GM19238 (cell line): ENCODE results near the gene EMC10.
"Not testable (repeated sequence)": the region's sequence is repeated elsewhere in the genome, so short reads cannot be mapped to it uniquely, and the experiment has no call there.

ENCODE experiments used
- DNase-seq: peaks from one replicate; pipeline ENCODE4 v3.0.0; 2011; ENCODE audit warnings: low spot score; ENCODE audit not compliant: insufficient read length

EMC10 gene

GRCh38 chr19:50450369-50451222 lies 25.7 kb upstream of the EMC10 start:
- no peak for DNase-seq

GRCh38 chr19:50451223-50451534 lies 25.1 kb upstream of the EMC10 start:
- no peak for DNase-seq

- DNase-seq = no peak
Observed at GRCh38 chr19:50453243-50453642, 23.1 kb upstream of the EMC10 start.

GRCh38 chr19:50455992-50456391 lies 20.3 kb upstream of the EMC10 start:
- no peak for DNase-seq

GRCh38 chr19:50457300-50457699 lies 19.0 kb upstream of the EMC10 start:
- no peak for DNase-seq

- DNase-seq = no peak
Observed at GRCh38 chr19:50458396-50459066, 17.8 kb upstream of the EMC10 start.

- no peak for DNase-seq
Observed at GRCh38 chr19:50459067-50459456, 17.2 kb upstream of the EMC10 start.

- DNase-seq = no peak
Observed at GRCh38 chr19:50459638-50460037, 16.7 kb upstream of the EMC10 start.

- DNase-seq = peak; percentile 88
Observed at GRCh38 chr19:50460161-50460765, 16.0 kb upstream of the EMC10 start.

GRCh38 chr19:50461066-50461875 lies 15.0 kb upstream of the EMC10 start:
- peak; percentile 88 for DNase-seq

GRCh38 chr19:50462970-50463369 lies 13.3 kb upstream of the EMC10 start:
- DNase-seq = no peak

- DNase-seq = no peak
Observed at GRCh38 chr19:50464348-50464747, 12.0 kb upstream of the EMC10 start.

- DNase-seq = no peak
Observed at GRCh38 chr19:50465000-50465399, 11.3 kb upstream of the EMC10 start.

GRCh38 chr19:50465986-50466705 lies 10.2 kb upstream of the EMC10 start:
- DNase-seq = no peak

- DNase-seq = no peak
Observed at GRCh38 chr19:50466706-50467039, 9.6 kb upstream of the EMC10 start.

- DNase-seq = no peak
Observed at GRCh38 chr19:50467566-50467965, 8.7 kb upstream of the EMC10 start.

- DNase-seq = no peak
Observed at GRCh38 chr19:50468818-50469217, 7.5 kb upstream of the EMC10 start.

GRCh38 chr19:50473336-50473735 lies 3.0 kb upstream of the EMC10 start:
- DNase-seq = not testable (repeated sequence)

- no peak for DNase-seq
Observed at GRCh38 chr19:50475101-50475568, 1.2 kb upstream of the EMC10 start.

- DNase-seq = no peak
Observed at GRCh38 chr19:50475736-50476223, 527 bp upstream of the EMC10 start.

GRCh38 chr19:50476907-50477238 lies 566 bp downstream of the EMC10 start:
- no peak for DNase-seq
